GM21528 (cell line): ENCODE measurements around the gene ADGRF1.
"Not testable (repeated sequence)": the region's sequence is repeated elsewhere in the genome, so short reads cannot be mapped to it uniquely, and the experiment has no call there.

Experiments
- ATAC-seq: cut with Tn5 transposase; IDR thresholded peaks from one replicate; pipeline ENCODE4 v1.9.1; 2021; ENCODE audit warnings: mild to moderate bottlenecking, moderate library complexity; ENCODE audit not compliant: unreplicated experiment, low FRiP score

ADGRF1 gene

GRCh38 chr6:47042275-47042791 lies at the start of gene ADGRF1:
ADGRF1 (minus strand) TSS chr6:47042332; CDS start chr6:47029061, 13,271 bp downstream.
- no peak for ATAC-seq

- no peak for ATAC-seq
These were observed 48.7 kb upstream of the ADGRF1 start for GRCh38 chr6:47090881-47091280.

- not testable (repeated sequence) for ATAC-seq
These were observed 47.3 kb upstream of the ADGRF1 start for GRCh38 chr6:47089473-47089872.

- ATAC-seq = no peak
These were observed 44.1 kb upstream of the ADGRF1 start for GRCh38 chr6:47086051-47086770.

GRCh38 chr6:47084610-47085009 lies 42.5 kb upstream of the ADGRF1 start:
- ATAC-seq = no peak

- ATAC-seq = no peak
These were observed 41.5 kb upstream of the ADGRF1 start for GRCh38 chr6:47083586-47084047.

- no peak for ATAC-seq
These were observed 38.0 kb upstream of the ADGRF1 start for GRCh38 chr6:47080083-47080596.

GRCh38 chr6:47079638-47080037 lies 37.5 kb upstream of the ADGRF1 start:
- no peak for ATAC-seq

- no peak for ATAC-seq
These were observed 36.9 kb upstream of the ADGRF1 start for GRCh38 chr6:47078991-47079390.

GRCh38 chr6:47076422-47077344 lies 34.6 kb upstream of the ADGRF1 start:
- ATAC-seq = no peak

- ATAC-seq = no peak
These were observed 33.7 kb upstream of the ADGRF1 start for GRCh38 chr6:47075741-47076421.

- ATAC-seq = no peak
These were observed 33.0 kb upstream of the ADGRF1 start for GRCh38 chr6:47075168-47075567.

GRCh38 chr6:47073125-47074110 lies 31.3 kb upstream of the ADGRF1 start:
- no peak for ATAC-seq

- no peak for ATAC-seq
These were observed 30.5 kb upstream of the ADGRF1 start for GRCh38 chr6:47072667-47073066.

- ATAC-seq = no peak
These were observed 29.5 kb upstream of the ADGRF1 start for GRCh38 chr6:47071681-47072080.

GRCh38 chr6:47070461-47070860 lies 28.3 kb upstream of the ADGRF1 start:
- no peak for ATAC-seq

GRCh38 chr6:47069156-47069555 lies 27.0 kb upstream of the ADGRF1 start:
- no peak for ATAC-seq

- no peak for ATAC-seq
These were observed 24.3 kb upstream of the ADGRF1 start for GRCh38 chr6:47066418-47066817.

- no peak for ATAC-seq
These were observed 22.1 kb upstream of the ADGRF1 start for GRCh38 chr6:47064274-47064673.
